Measurements from ENCODE around the gene MSRB2. TPM values are rescaled to one million over a fixed set of nuclear protein-coding genes. Genes with fewer than 3 reads are reported as not detected.

Gene MSRB2
- total and polyA plus RNA-seq, 5 experiments from 2014 or later: 6.1 to 12.3 (median 11.3) TPM

- DNase-seq (no peak), ATAC-seq (no peak)
- peak overlapping the region in 1 of 10 donors; percentile 75 for H3K27ac Mint-ChIP-seq
- peaks cover 7 to 30% (median 18%) of the 10 kb centered on the region in 5 donors for H3K27me3 Mint-ChIP-seq
- no peaks in the 10 kb centered on the region for H3K36me3 Mint-ChIP-seq
- POLR2A ChIA-PET: no interaction called here
- no peaks in the 10 kb centered on the region for H3K4me1 Mint-ChIP-seq
- no peak overlapping the region for H3K4me3 Mint-ChIP-seq
- H3K9me3 Mint-ChIP-seq: no peaks in the 10 kb centered on the region
Observed at GRCh38 chr10:23073527-23073926, 21.9 kb upstream of the MSRB2 start.

GRCh38 chr10:23075672-23076071, 19.7 kb upstream of the MSRB2 start:
- Mint-ChIP-seq H3K36me3 (no peaks in the 10 kb centered on the region), H3K27me3 (peaks cover 17 to 41% (median 30%) of the 10 kb centered on the region in 5 donors), H3K27ac (no peak overlapping the region), H3K9me3 (no peaks in the 10 kb centered on the region), H3K4me1 (no peaks in the 10 kb centered on the region), H3K4me3 (no peak overlapping the region)
- no peak for DNase-seq
- no peak for ATAC-seq
- POLR2A ChIA-PET: no interaction called here

GRCh38 chr10:23078114-23078513, 17.3 kb upstream of the MSRB2 start:
- POLR2A ChIA-PET: no interaction called here
- peaks cover 15 to 62% (median 37%) of the 10 kb centered on the region in 5 donors for H3K27me3 Mint-ChIP-seq
- ATAC-seq: no peak
- H3K9me3 Mint-ChIP-seq: no peaks in the 10 kb centered on the region
- H3K4me1 Mint-ChIP-seq: no peaks in the 10 kb centered on the region
- DNase-seq: no peak
- no peak overlapping the region for H3K4me3 Mint-ChIP-seq
- no peak overlapping the region for H3K27ac Mint-ChIP-seq
- no peaks in the 10 kb centered on the region for H3K36me3 Mint-ChIP-seq

- Mint-ChIP-seq H3K27me3 (peaks cover 15 to 65% (median 32%) of the 10 kb centered on the region in 5 donors), H3K27ac (no peak overlapping the region), H3K4me3 (no peak overlapping the region), H3K36me3 (no peaks in the 10 kb centered on the region), H3K9me3 (peaks cover 0 to 2% (median 0%) of the 10 kb centered on the region in 9 donors), H3K4me1 (no peaks in the 10 kb centered on the region)
- POLR2A ChIA-PET: no interaction called here
- no peak for DNase-seq
- no peak for ATAC-seq
Observed at GRCh38 chr10:23079700-23080099, 15.7 kb upstream of the MSRB2 start.

- peaks cover 15 to 71% (median 34%) of the 10 kb centered on the region in 5 donors for H3K27me3 Mint-ChIP-seq
- no peaks in the 10 kb centered on the region for H3K36me3 Mint-ChIP-seq
- H3K9me3 Mint-ChIP-seq: peaks cover 0 to 5% (median 0%) of the 10 kb centered on the region in 9 donors
- no peaks in the 10 kb centered on the region for H3K4me1 Mint-ChIP-seq
- ATAC-seq (no peak), DNase-seq (no peak)
- H3K4me3 Mint-ChIP-seq: no peak overlapping the region
- no peak overlapping the region for H3K27ac Mint-ChIP-seq
- POLR2A ChIA-PET: no interaction called here
Observed at GRCh38 chr10:23080262-23080661, 15.1 kb upstream of the MSRB2 start.

GRCh38 chr10:23081221-23081750, 14.1 kb upstream of the MSRB2 start:
- H3K4me1 Mint-ChIP-seq: no peaks in the 10 kb centered on the region
- H3K36me3 Mint-ChIP-seq: no peaks in the 10 kb centered on the region
- peaks cover 0 to 5% (median 0%) of the 10 kb centered on the region in 9 donors for H3K9me3 Mint-ChIP-seq
- no peak for ATAC-seq
- H3K27me3 Mint-ChIP-seq: peaks cover 15 to 70% (median 31%) of the 10 kb centered on the region in 5 donors
- no peak for DNase-seq
- H3K4me3 Mint-ChIP-seq: no peak overlapping the region
- POLR2A ChIA-PET: no interaction called here
- H3K27ac Mint-ChIP-seq: no peak overlapping the region

- Mint-ChIP-seq H3K4me1 (no peaks in the 10 kb centered on the region), H3K27ac (no peak overlapping the region), H3K9me3 (peaks cover 0 to 5% (median 0%) of the 10 kb centered on the region in 9 donors), H3K27me3 (peaks cover 15 to 64% (median 30%) of the 10 kb centered on the region in 5 donors), H3K4me3 (no peak overlapping the region), H3K36me3 (no peaks in the 10 kb centered on the region)
- ATAC-seq (no peak), DNase-seq (no peak)
- POLR2A ChIA-PET: no interaction called here
Observed at GRCh38 chr10:23081891-23082290, 13.5 kb upstream of the MSRB2 start.

- Mint-ChIP-seq H3K4me1 (no peaks in the 10 kb centered on the region), H3K36me3 (no peaks in the 10 kb centered on the region), H3K27me3 (peaks cover under 1 to 10% (median 6%) of the 10 kb centered on the region in 5 donors), H3K9me3 (peaks cover 0 to 30% (median 4%) of the 10 kb centered on the region in 9 donors), H3K4me3 (no peak overlapping the region), H3K27ac (no peak overlapping the region)
- ATAC-seq (no peak), DNase-seq (no peak)
- POLR2A ChIA-PET: no interaction called here
Observed at GRCh38 chr10:23088609-23089008, 6.8 kb upstream of the MSRB2 start.

GRCh38 chr10:23094786-23095403, 484 bp upstream of the MSRB2 start:
- ATAC-seq (peak in 1 of 2 donors; percentile 2), DNase-seq (peak in 3 of 10 donors; percentile 3 to 10 (median 5))
- no peaks in the 10 kb centered on the region for H3K36me3 Mint-ChIP-seq
- H3K4me1 Mint-ChIP-seq: peaks cover 17 to 35% (median 22%) of the 10 kb centered on the region in 4 donors
- peak overlapping the region; percentile 73 to 92 (median 88) for H3K4me3 Mint-ChIP-seq
- H3K27me3 Mint-ChIP-seq: no peaks in the 10 kb centered on the region
- peak overlapping the region; percentile 66 to 91 (median 87) for H3K27ac Mint-ChIP-seq
- POLR2A ChIA-PET: no interaction called here
- H3K9me3 Mint-ChIP-seq: peaks cover 0 to 27% (median 3%) of the 10 kb centered on the region in 9 donors

- H3K36me3 Mint-ChIP-seq: no peaks in the 10 kb centered on the region
- ATAC-seq (peak; percentile 61 to 64), DNase-seq (peak in 8 of 10 donors; percentile 5 to 46 (median 26))
- peak overlapping the region; percentile 83 to 94 (median 92) for H3K4me3 Mint-ChIP-seq
- H3K27me3 Mint-ChIP-seq: no peaks in the 10 kb centered on the region
- POLR2A ChIA-PET: no interaction called here
- peaks cover 23 to 48% (median 28%) of the 10 kb centered on the region in 4 donors for H3K4me1 Mint-ChIP-seq
- H3K9me3 Mint-ChIP-seq: peaks cover 0 to 21% (median 4%) of the 10 kb centered on the region in 9 donors
- H3K27ac Mint-ChIP-seq: peak overlapping the region; percentile 90 to 96 (median 93)
Observed at GRCh38 chr10:23095966-23096801, 805 bp downstream of the MSRB2 start.

- Mint-ChIP-seq H3K4me1 (peaks cover 23 to 51% (median 28%) of the 10 kb centered on the region in 4 donors), H3K4me3 (peak overlapping the region; percentile 83 to 94 (median 92)), H3K36me3 (peaks cover 0 to 3% (median 1%) of the 10 kb centered on the region in 3 donors), H3K9me3 (peaks cover 0 to 13% (median 0%) of the 10 kb centered on the region in 9 donors), H3K27me3 (no peaks in the 10 kb centered on the region), H3K27ac (peak overlapping the region in 9 of 10 donors; percentile 90 to 96 (median 93))
- ATAC-seq: peak; percentile 18 to 24
- peak in 3 of 10 donors; percentile 8 to 18 (median 8) for DNase-seq
- POLR2A ChIA-PET: no interaction called here
Observed at GRCh38 chr10:23096802-23097549, 1.6 kb downstream of the MSRB2 start.

GRCh38 chr10:23099079-23099478, 3.7 kb downstream of the MSRB2 start:
- POLR2A ChIA-PET: no interaction called here
- H3K27me3 Mint-ChIP-seq: no peaks in the 10 kb centered on the region
- DNase-seq (no peak), ATAC-seq (no peak)
- H3K4me3 Mint-ChIP-seq: no peak overlapping the region
- H3K36me3 Mint-ChIP-seq: peaks cover 4 to 5% (median 5%) of the 10 kb centered on the region in 3 donors
- peaks cover 23 to 51% (median 29%) of the 10 kb centered on the region in 4 donors for H3K4me1 Mint-ChIP-seq
- no peak overlapping the region for H3K27ac Mint-ChIP-seq
- peaks cover 0 to 7% (median 0%) of the 10 kb centered on the region in 9 donors for H3K9me3 Mint-ChIP-seq
